Measurements from ENCODE around the gene TFAP2A. TPM values are rescaled to one million over a fixed set of nuclear protein-coding genes. Genes with fewer than 3 reads are reported as not detected.

TFAP2A gene
- total and polyA plus RNA-seq, 2 experiments from 2014 or later, result 0.17 TPM; not detected in 1

- no peak for DNase-seq (ENCODE audit: low read depth in 1 of 2, low spot score in 1 of 2)
- Histone ChIP-seq H3K27ac (no peak overlapping the region), H3K9me3 (ENCODE audit: low read depth) (no peaks in the 10 kb centered on the region), H3K27me3 (peaks cover 100% of the 10 kb centered on the region), H3K4me1 (ENCODE audit: low read depth) (no peaks in the 10 kb centered on the region), H3K36me3 (no peaks in the 10 kb centered on the region), H3K4me3 (peak overlapping the region; percentile 2)
- TF ChIP-seq CTCF (IDR thresholded peaks at IDR 0.05; ENCODE audit: low read depth, low read length), result no peak
Observed at GRCh38 chr6:10384610-10385523, 30.0 kb downstream of the TFAP2A start.

- Histone ChIP-seq H3K27me3 (peaks cover 97% of the 10 kb centered on the region), H3K4me3 (no peak overlapping the region), H3K9me3 (ENCODE audit: low read depth) (no peaks in the 10 kb centered on the region), H3K4me1 (ENCODE audit: low read depth) (no peaks in the 10 kb centered on the region), H3K27ac (no peak overlapping the region), H3K36me3 (no peaks in the 10 kb centered on the region)
- DNase-seq (ENCODE audit: low read depth in 1 of 2, low spot score in 1 of 2), result no peak
- TF ChIP-seq CTCF (IDR thresholded peaks at IDR 0.05; ENCODE audit: low read depth, low read length), result no peak
Observed at GRCh38 chr6:10384091-10384609, 30.7 kb downstream of the TFAP2A start.

GRCh38 chr6:10383331-10384090 is 31.4 kb downstream of the TFAP2A start:
- no peak overlapping the region for H3K4me3 ChIP-seq
- no peak for TF ChIP-seq CTCF (IDR thresholded peaks at IDR 0.05; ENCODE audit: low read depth, low read length)
- H3K27ac ChIP-seq, result no peak overlapping the region
- no peaks in the 10 kb centered on the region for H3K4me1 ChIP-seq (ENCODE audit: low read depth)
- no peaks in the 10 kb centered on the region for H3K36me3 ChIP-seq
- no peak for DNase-seq (ENCODE audit: low read depth in 1 of 2, low spot score in 1 of 2)
- H3K27me3 ChIP-seq, result peaks cover 96% of the 10 kb centered on the region
- no peaks in the 10 kb centered on the region for H3K9me3 ChIP-seq (ENCODE audit: low read depth)

- Histone ChIP-seq H3K4me3 (no peak overlapping the region), H3K9me3 (ENCODE audit: low read depth) (no peaks in the 10 kb centered on the region), H3K36me3 (no peaks in the 10 kb centered on the region), H3K27ac (no peak overlapping the region), H3K27me3 (peaks cover 96% of the 10 kb centered on the region), H3K4me1 (ENCODE audit: low read depth) (no peaks in the 10 kb centered on the region)
- DNase-seq (ENCODE audit: low read depth in 1 of 2, low spot score in 1 of 2), result no peak
- TF ChIP-seq CTCF (IDR thresholded peaks at IDR 0.05; ENCODE audit: low read depth, low read length), result no peak
Observed at GRCh38 chr6:10382728-10383330, 32.0 kb downstream of the TFAP2A start.

GRCh38 chr6:10382322-10382721 is 32.6 kb downstream of the TFAP2A start:
- DNase-seq (ENCODE audit: low read depth in 1 of 2, low spot score in 1 of 2), result no peak
- Histone ChIP-seq H3K4me3 (no peak overlapping the region), H3K27ac (no peak overlapping the region)

More at GRCh38 chr6:10382322-10382721, 32.6 kb downstream of the TFAP2A start:
- Histone ChIP-seq H3K9me3 (ENCODE audit: low read depth) (no peaks in the 10 kb centered on the region), H3K4me1 (ENCODE audit: low read depth) (no peaks in the 10 kb centered on the region), H3K27me3 (peaks cover 96% of the 10 kb centered on the region), H3K36me3 (no peaks in the 10 kb centered on the region)
- no peak for TF ChIP-seq CTCF (IDR thresholded peaks at IDR 0.05; ENCODE audit: low read depth, low read length)

Measured in cardiac muscle cell (in vitro differentiated cells and primary cell).